K562 (cell line): ENCODE data around the gene DMD. TPM values are rescaled to one million over a fixed set of nuclear protein-coding genes. Genes with fewer than 3 reads are reported as not detected.

Experiments used
- ATAC-seq: fragments of 200-7000 bp; cut with Tn5 transposase; 3 replicates; pipeline ENCODE4 v1.9.1; 2020; ENCODE audit warnings: moderate library complexity
- BruUV-seq: library from RNA; stranded (reverse); fragments of 400-500 nt; replicated peaks from 2 replicates; lab custom pipeline; 2021; lab: Mats Ljungman, UMichigan
- CTCF ChIA-PET: fragments of 300-600 bp; formaldehyde crosslinking; extraction: SDS; loops from one replicate; lab custom pipeline; 2021; ENCODE audit warnings: low intra/inter-chr PET ratio; lab: Yijun Ruan, JAX
- POLR2A ChIA-PET: fragments of 300-600, 350-650 bp; sonication (Branson Sonifier 250); formaldehyde crosslinking; extraction: SDS; loops from one replicate; lab custom pipeline; 2021; ENCODE audit warnings: antibody characterized with exemption, inconsistent platforms; lab: Yijun Ruan, JAX
- DNase-seq, 4 experiments: peaks; one replicate each; pipeline versions ENCODE4 v3.0.0 to v3.0.0-alpha.2; 2011 to 2018; ENCODE audit warnings: low spot score in 3 of 4, mixed read lengths in 3 of 4; ENCODE audit errors: extremely low read depth in 1 of 4
- FAIRE-seq: peaks from 2 replicates; lab custom pipeline; 2011; peaks lifted over from hg19 to GRCh38; lab: Jason Lieb, UNC
- H2AFZ ChIP-seq: 2 replicates; pipeline ENCODE4 v1.6.0; 2011; ENCODE audit warnings: low read depth, low read length, control low read depth, inconsistent platforms
- H3K27ac ChIP-seq: fragments of 200-600 bp; 3 replicates; pipeline ENCODE4 v1.8.0; 2011; ENCODE audit warnings: low read depth, mild to moderate bottlenecking, control low read depth, inconsistent platforms, low read length, moderate library complexity, mixed read lengths; ENCODE audit errors: extremely low read depth
- H3K27me3 ChIP-seq, 2 experiments: fragments of 300-600 bp in 1 of 2; 2 replicates in 1 of 2; 3 replicates in 1 of 2; pipeline versions ENCODE4 v1.6.0 to v1.8.0; 2011; ENCODE audit warnings: inconsistent platforms in 2 of 2, low read length in 2 of 2, mild to moderate bottlenecking in 1 of 2, mixed read lengths in 1 of 2, moderate library complexity in 1 of 2; ENCODE audit not compliant: control insufficient read depth in 2 of 2, insufficient read depth in 2 of 2
- H3K36me3 ChIP-seq: fragments of 300-600 bp; 3 replicates; pipeline ENCODE4 v1.8.0; 2011; ENCODE audit warnings: mild to moderate bottlenecking, low read length, inconsistent platforms; ENCODE audit not compliant: control insufficient read depth, insufficient read depth
- H3K4me1 ChIP-seq, 2 experiments: fragments of 200-600 bp in 1 of 2; replicated peaks in 1 of 2; 2 replicates in 1 of 2; 3 replicates in 1 of 2; pipeline versions ENCODE4 v1.5.1 to v1.8.0; 2011; ENCODE audit warnings: inconsistent platforms in 2 of 2, low read length in 2 of 2, mild to moderate bottlenecking in 1 of 2, mixed read lengths in 1 of 2, moderate library complexity in 1 of 2; ENCODE audit not compliant: control insufficient read depth in 2 of 2, insufficient read depth in 2 of 2
- H3K4me2 ChIP-seq: 2 replicates; pipeline ENCODE4 v1.6.1; 2011; ENCODE audit warnings: low read length, control low read depth, inconsistent platforms, mixed read lengths; ENCODE audit not compliant: insufficient read depth
- H3K4me3 ChIP-seq: fragments of 200-600 bp; sonication (generic), shearing (Covaris generic); 2 replicates; pipeline ENCODE4 v1.5.1; 2016; ENCODE audit warnings: control low read depth, inconsistent platforms
- H3K79me2 ChIP-seq: fragments of 200-600 bp; 3 replicates; pipeline ENCODE4 v1.8.0; 2011; ENCODE audit warnings: low read length, inconsistent platforms; ENCODE audit not compliant: control insufficient read depth, insufficient read depth
- H3K9ac ChIP-seq, 2 experiments: 2 replicates each; pipeline versions ENCODE4 v1.6.0 to v1.6.1; 2011; ENCODE audit warnings: low read depth in 2 of 2, low read length in 2 of 2, control low read depth in 1 of 2, inconsistent platforms in 1 of 2, mild to moderate bottlenecking in 1 of 2, mixed read lengths in 1 of 2; ENCODE audit not compliant: insufficient read depth in 1 of 2
- H3K9me1 ChIP-seq: one replicate; pipeline ENCODE4 v1.6.0; 2011; ENCODE audit warnings: inconsistent platforms, mild to moderate bottlenecking, low read length, moderate library complexity; ENCODE audit not compliant: control insufficient read depth, insufficient read depth
- H3K9me3 ChIP-seq: replicated peaks from 2 replicates; pipeline ENCODE4 v1.5.1; 2011; ENCODE audit warnings: low read depth, low read length, inconsistent platforms; ENCODE audit not compliant: control insufficient read depth, insufficient read depth
- H4K20me1 ChIP-seq: replicated peaks from 2 replicates; pipeline ENCODE4 v1.6.1; 2011; ENCODE audit warnings: low read length, inconsistent platforms, mixed read lengths; ENCODE audit not compliant: control insufficient read depth, insufficient read depth
- CCAR2 ChIP-seq: fragments of 200-400 bp; formaldehyde crosslinking; IDR thresholded peaks from 2 replicates; pipeline ENCODE4 v1.6.1; 2017; ENCODE audit warnings: mild to moderate bottlenecking, low read depth, low read length
- CREBBP ChIP-seq: IDR thresholded peaks from one replicate; pipeline ENCODE4 v1.6.1; 2012; ENCODE audit warnings: low read depth, mild to moderate bottlenecking, control low read depth, inconsistent platforms, low read length
- ELF4 ChIP-seq: fragments of 450-650 bp; formaldehyde crosslinking; IDR thresholded peaks from 2 replicates; pipeline ENCODE4 v1.4.0; 2022; ENCODE audit warnings: missing genetic modification characterization
- HMBOX1 ChIP-seq: sonication (generic); IDR thresholded peaks from 2 replicates; pipeline ENCODE4 v1.6.1; 2016
- ID3 ChIP-seq, 2 experiments: fragments of 250-450 bp in 1 of 2; fragments of 450-650 bp in 1 of 2; sonication (Bioruptor Pico) in 1 of 2; IDR thresholded peaks; 2 replicates each; pipeline versions ENCODE4 v1.6.1 to v1.8.0; 2016 to 2021; ENCODE audit warnings: mild to moderate bottlenecking in 2 of 2, moderate library complexity in 2 of 2, missing compliant biosample characterization in 1 of 2, missing genetic modification characterization in 1 of 2
- KDM5B ChIP-seq: fragments of 200-600 bp; sonication (generic); IDR thresholded peaks from 2 replicates; pipeline ENCODE4 v1.6.1; 2012; ENCODE audit warnings: low read depth, mild to moderate bottlenecking, moderate library complexity, low read length, control low read depth, inconsistent platforms; ENCODE audit not compliant: insufficient replicate concordance
- MLLT1 ChIP-seq, 2 experiments: fragments of 450-650 bp; IDR thresholded peaks; 2 replicates each; pipeline ENCODE4 v1.6.1; 2016
- NELFE ChIP-seq: IDR thresholded peaks from 2 replicates; pipeline ENCODE4 v1.6.1; 2011; ENCODE audit warnings: mild to moderate bottlenecking; ENCODE audit not compliant: insufficient read depth, insufficient read length
- NR1H2 ChIP-seq: sonication (generic); formaldehyde crosslinking; IDR thresholded peaks from 2 replicates; pipeline ENCODE4 v1.4.0; 2020; ENCODE audit warnings: mild to moderate bottlenecking, missing genetic modification reagents
- PHF8 ChIP-seq: fragments of 200-600 bp; sonication (generic); IDR thresholded peaks from 2 replicates; pipeline ENCODE4 v1.6.1; 2012; ENCODE audit warnings: mixed run types, mild to moderate bottlenecking, inconsistent platforms, low read length, moderate library complexity, borderline replicate concordance
- POLR2B ChIP-seq: fragments of 450-650 bp; IDR thresholded peaks from 2 replicates; pipeline ENCODE4 v1.6.1; 2018; ENCODE audit warnings: low read depth; ENCODE audit not compliant: partially characterized antibody
- RB1 ChIP-seq: fragments of 450-650 bp; IDR thresholded peaks from 2 replicates; pipeline ENCODE4 v1.6.1; 2017; ENCODE audit warnings: low read depth, mild to moderate bottlenecking
- SMARCB1 ChIP-seq: IDR thresholded peaks from 2 replicates; pipeline ENCODE4 v1.6.1; 2011; ENCODE audit warnings: improper control_type of control experiment, low read depth; ENCODE audit not compliant: insufficient read length
- STAT5B ChIP-seq: fragments of 250-450 bp; sonication (Bioruptor Pico); IDR thresholded peaks from 2 replicates; pipeline ENCODE4 v1.8.0; 2021; ENCODE audit warnings: mild to moderate bottlenecking, inconsistent platforms
- WGBS: fragments of 100-300 bp; shearing (Covaris generic); methylation state at CpG from one replicate; pipeline ENCODE4 v1.1.6; 2016; ENCODE audit warnings: low coverage, mixed read lengths; ENCODE audit not compliant: insufficient coverage; ENCODE audit errors: missing lambda C conversion rate; 5-methylcytosine and 5-hydroxymethylcytosine counted together
- in situ Hi-C: fragments of 300-500 bp; cut with MboI; formaldehyde crosslinking; loops from 4 replicates; pipeline ENCODE4 v1.15.0; 2018; ENCODE audit warnings: inconsistent platforms, mixed read lengths
- intact Hi-C: fragments of 100-400 bp; cut with micrococcal nuclease; formaldehyde crosslinking; loops from 2 replicates; pipeline ENCODE4 v1.14.2; 2022
- polyA plus RNA-seq, 8 experiments: library from polyadenylated mRNA; depleted of rRNA in 4 of 8; stranded (reverse) in 5 of 8; unstranded in 3 of 8; fragments of >200 nt; fragmentation: Nextera tagmentation in 2 of 8; fragmentation: Illumina TruSeq in 1 of 8; extraction: Ambion mirVana in 2 of 8; extraction: Trizol in 1 of 8; gene quantifications; 2 replicates each; pipeline versions ENCODE4 v1.2.1 to v1.2.3, GENCODE V29; 2011 to 2014; ENCODE audit warnings: inconsistent platforms in 1 of 8, missing spikeins in 1 of 8
- total RNA-seq, 7 experiments: library from RNA; depleted of rRNA in 6 of 7; stranded (reverse); fragments of >200 nt in 6 of 7; fragmentation: Illumina TruSeq in 2 of 7; extraction: Trizol in 2 of 7; gene quantifications; 2 replicates each; pipeline versions ENCODE4 v1.2.1 to v1.2.3, GENCODE V29; 2011 to 2021; ENCODE audit warnings: low replicate concordance in 1 of 7

Gene DMD
- total and polyA plus RNA-seq, 9 of the 15 experiments (the other 6 are each of a cell fraction or from before 2014, with no cell fraction given): 3.8 to 20.4 (median 11.4) TPM

GRCh38 chrX:32443841-32444240, 767.5 kb downstream of the DMD start:
- Histone ChIP-seq H3K27ac (no peak overlapping the region), H3K4me1 (no peaks in the 10 kb centered on the region), H3K4me2 (no peak overlapping the region), H3K9ac (no peak overlapping the region), H3K79me2 (no peaks in the 10 kb centered on the region), H3K4me3 (no peak overlapping the region), H2AFZ (no peak overlapping the region), H3K9me3 (no peaks in the 10 kb centered on the region), H3K9me1 (no peaks in the 10 kb centered on the region), H4K20me1 (no peaks in the 10 kb centered on the region), H3K27me3 (no peaks in the 10 kb centered on the region), H3K36me3 (no peaks in the 10 kb centered on the region)
- in situ Hi-C loops: no loop called here
- CTCF ChIA-PET: no interaction called here
- POLR2A ChIA-PET: no interaction called here
- intact Hi-C loops: no loop called here
- TF ChIP-seq RB1 (no peak), ID3 (CRISPR knock-in tag; IDR thresholded peaks at IDR 0.05) (no peak), ID3 (tag; IDR thresholded peaks at IDR 0.05) (no peak), PHF8 (no peak), NR1H2 (no peak), STAT5B (CRISPR knock-in tag) (no peak)
- FAIRE-seq (no peak), ATAC-seq (no peak), DNase-seq (no peak)
- BruUV-seq: no TSS peak
- 0% methylated on average over 2 of the region's 2 CpGs for WGBS

- H3K27me3 ChIP-seq: no peaks in the 10 kb centered on the region
- 0 out of 2 replicates have a peak, but pooled peaks cover 2% of the 10 kb centered on the region for H3K9me3 ChIP-seq
- no peaks in the 10 kb centered on the region for H4K20me1 ChIP-seq
- FAIRE-seq: no peak
- intact Hi-C loops: no loop called here
- no peaks in the 10 kb centered on the region for H3K4me1 ChIP-seq
- ATAC-seq: no peak
- in situ Hi-C loops: no loop called here
- H3K9me1 ChIP-seq: no peaks in the 10 kb centered on the region
- no peak overlapping the region for H3K4me3 ChIP-seq
- no peaks in the 10 kb centered on the region for H3K36me3 ChIP-seq
- WGBS: 0% methylated on average over 3 of the region's 3 CpGs
- no peak for DNase-seq
- H2AFZ ChIP-seq: no peak overlapping the region
- no peak overlapping the region for H3K27ac ChIP-seq
- H3K4me2 ChIP-seq: no peak overlapping the region
- H3K9ac ChIP-seq: no peak overlapping the region
- ChIA-PET CTCF (no interaction called here), POLR2A (no interaction called here)
- no TSS peak for BruUV-seq
- H3K79me2 ChIP-seq: no peaks in the 10 kb centered on the region
- TF ChIP-seq CCAR2 (no peak), POLR2B (no peak), KDM5B (no peak), NELFE (no peak), MLLT1 (IDR thresholded peaks at IDR 0.05) (no peak), HMBOX1 (no peak), CREBBP (no peak), SMARCB1 (no peak), ELF4 (CRISPR knock-in tag) (no peak)
Observed at GRCh38 chrX:32421266-32421665, 790.1 kb downstream of the DMD start.
